ENCODE measurements around the gene IVNS1ABP. TPM values are rescaled to one million over a fixed set of nuclear protein-coding genes. Genes with fewer than 3 reads are reported as not detected.

IVNS1ABP gene
- total RNA-seq, 1 donor from 2014 or later = 167 TPM

DNA sequence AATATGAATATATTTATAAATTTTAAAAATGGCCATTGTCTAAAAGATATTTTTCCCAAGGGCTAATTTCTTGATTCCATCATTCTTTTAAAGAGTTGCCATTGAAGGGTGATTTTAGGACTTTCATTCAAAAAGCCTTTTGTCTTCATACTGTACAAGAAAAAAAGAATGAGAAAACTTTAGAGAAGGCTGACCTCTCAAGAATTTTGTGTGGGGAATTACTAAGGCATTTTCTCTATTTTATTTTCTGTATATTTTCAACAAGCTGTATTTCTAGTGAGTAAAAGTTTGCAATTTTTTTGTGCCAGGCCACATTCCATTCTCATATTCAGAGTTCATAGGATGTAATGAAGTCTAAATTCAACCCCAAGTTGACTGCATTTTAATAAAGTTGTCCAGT is 49.3 kb downstream of the IVNS1ABP start:
- H3K27ac Mint-ChIP-seq = no peak overlapping the region

DNA sequence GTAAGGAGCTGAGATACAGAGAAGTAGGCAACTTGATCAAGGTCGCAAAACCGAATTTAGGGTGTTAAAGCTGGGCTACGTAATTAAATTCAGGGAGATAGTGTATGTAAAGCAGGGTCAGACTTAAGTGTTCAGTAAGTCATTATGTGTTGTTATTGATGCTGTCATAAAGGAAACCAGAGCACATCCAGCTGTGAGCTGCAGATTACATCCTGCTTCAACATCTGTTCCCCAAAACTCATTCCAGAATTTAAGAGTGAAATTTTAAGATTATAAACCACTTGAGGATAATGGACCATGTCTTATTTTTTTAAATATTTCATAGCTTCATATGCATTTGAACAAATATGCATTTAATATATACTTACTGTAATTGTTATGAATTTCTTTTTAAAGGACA is 49.7 kb downstream of the IVNS1ABP start:
- no peaks in the 10 kb centered on the region for H3K9me3 Mint-ChIP-seq
- no peaks in the 10 kb centered on the region for H3K27me3 Mint-ChIP-seq (ENCODE audit: low read depth)
- H3K4me1 Mint-ChIP-seq = peaks cover 6% of the 10 kb centered on the region
- H3K4me3 Mint-ChIP-seq = no peak overlapping the region
- no peak overlapping the region for H3K27ac Mint-ChIP-seq
- TF ChIP-seq, protein P1, sequence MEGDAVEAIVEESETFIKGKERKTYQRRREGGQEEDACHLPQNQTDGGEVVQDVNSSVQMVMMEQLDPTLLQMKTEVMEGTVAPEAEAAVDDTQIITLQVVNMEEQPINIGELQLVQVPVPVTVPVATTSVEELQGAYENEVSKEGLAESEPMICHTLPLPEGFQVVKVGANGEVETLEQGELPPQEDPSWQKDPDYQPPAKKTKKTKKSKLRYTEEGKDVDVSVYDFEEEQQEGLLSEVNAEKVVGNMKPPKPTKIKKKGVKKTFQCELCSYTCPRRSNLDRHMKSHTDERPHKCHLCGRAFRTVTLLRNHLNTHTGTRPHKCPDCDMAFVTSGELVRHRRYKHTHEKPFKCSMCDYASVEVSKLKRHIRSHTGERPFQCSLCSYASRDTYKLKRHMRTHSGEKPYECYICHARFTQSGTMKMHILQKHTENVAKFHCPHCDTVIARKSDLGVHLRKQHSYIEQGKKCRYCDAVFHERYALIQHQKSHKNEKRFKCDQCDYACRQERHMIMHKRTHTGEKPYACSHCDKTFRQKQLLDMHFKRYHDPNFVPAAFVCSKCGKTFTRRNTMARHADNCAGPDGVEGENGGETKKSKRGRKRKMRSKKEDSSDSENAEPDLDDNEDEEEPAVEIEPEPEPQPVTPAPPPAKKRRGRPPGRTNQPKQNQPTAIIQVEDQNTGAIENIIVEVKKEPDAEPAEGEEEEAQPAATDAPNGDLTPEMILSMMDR (IDR thresholded peaks at IDR 0.05; ENCODE audit: unreplicated experiment) = no peak
- H3K36me3 Mint-ChIP-seq = no peaks in the 10 kb centered on the region
- no peak for DNase-seq (ENCODE audit: low spot score in 2 of 2, unreplicated experiment in 2 of 2)

More for the DNA sequence above, 49.3 kb downstream of the IVNS1ABP start:
- Mint-ChIP-seq H3K27me3 (ENCODE audit: low read depth) (no peaks in the 10 kb centered on the region), H3K4me1 (peaks cover 6% of the 10 kb centered on the region), H3K36me3 (no peaks in the 10 kb centered on the region), H3K9me3 (no peaks in the 10 kb centered on the region), H3K4me3 (no peak overlapping the region)
- TF ChIP-seq, protein P1 (IDR thresholded peaks at IDR 0.05; ENCODE audit: unreplicated experiment) = no peak
- DNase-seq (ENCODE audit: low spot score in 2 of 2, unreplicated experiment in 2 of 2) = no peak

DNA sequence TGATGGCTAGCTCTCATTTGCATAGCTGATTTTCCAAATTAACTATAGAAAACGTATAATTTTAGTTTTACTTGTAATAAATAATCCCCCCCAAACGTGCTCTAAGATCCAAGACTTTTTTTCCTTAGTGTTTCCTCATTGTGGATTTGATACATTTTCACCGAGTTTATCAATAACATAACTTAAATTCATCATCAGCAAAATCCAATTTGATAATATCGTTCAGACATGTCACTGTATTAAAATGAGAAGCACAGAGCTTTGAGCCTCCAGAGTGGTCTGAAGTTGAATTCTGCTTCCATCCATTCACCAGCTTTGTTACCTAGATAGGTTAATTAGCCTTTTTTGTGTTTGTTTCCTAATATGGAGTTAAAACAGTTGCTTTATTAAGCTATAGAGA is 51.7 kb downstream of the IVNS1ABP start:
- H3K27me3 Mint-ChIP-seq (ENCODE audit: low read depth) = no peaks in the 10 kb centered on the region
- peaks cover 3% of the 10 kb centered on the region for H3K9me3 Mint-ChIP-seq
- TF ChIP-seq, protein P1 (IDR thresholded peaks at IDR 0.05; ENCODE audit: unreplicated experiment) = no peak
- no peak overlapping the region for H3K4me3 Mint-ChIP-seq
- peaks cover 6% of the 10 kb centered on the region for H3K4me1 Mint-ChIP-seq
- H3K27ac Mint-ChIP-seq = no peak overlapping the region
- no peak for DNase-seq (ENCODE audit: low spot score in 2 of 2, unreplicated experiment in 2 of 2)
- no peaks in the 10 kb centered on the region for H3K36me3 Mint-ChIP-seq

DNA sequence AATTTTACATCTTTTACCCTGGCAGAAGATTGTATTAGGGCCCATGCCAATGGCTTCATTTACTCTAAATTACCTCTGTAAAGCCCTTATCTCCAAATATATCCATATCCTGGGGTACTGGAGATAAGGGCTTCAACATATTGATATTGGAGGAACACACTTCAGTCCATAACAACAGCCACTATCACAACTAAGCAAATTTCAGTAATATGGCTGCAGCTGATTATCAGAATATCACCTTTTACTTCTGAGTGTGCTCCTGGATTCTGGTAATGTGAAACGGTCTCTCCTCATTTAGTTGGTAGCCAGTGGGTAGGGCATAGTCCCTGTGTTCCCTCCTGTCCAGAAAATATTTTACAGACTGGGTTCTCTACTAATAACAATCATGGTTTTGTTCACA is 53.3 kb downstream of the IVNS1ABP start:
- no peak for DNase-seq (ENCODE audit: low spot score in 2 of 2, unreplicated experiment in 2 of 2)
- no peaks in the 10 kb centered on the region for H3K27me3 Mint-ChIP-seq (ENCODE audit: low read depth)
- TF ChIP-seq, protein P1 (IDR thresholded peaks at IDR 0.05; ENCODE audit: unreplicated experiment) = no peak
- peaks cover 12% of the 10 kb centered on the region for H3K4me1 Mint-ChIP-seq
- no peaks in the 10 kb centered on the region for H3K36me3 Mint-ChIP-seq
- no peak overlapping the region for H3K27ac Mint-ChIP-seq
- H3K9me3 Mint-ChIP-seq = peaks cover 3% of the 10 kb centered on the region
- no peak overlapping the region for H3K4me3 Mint-ChIP-seq

DNA sequence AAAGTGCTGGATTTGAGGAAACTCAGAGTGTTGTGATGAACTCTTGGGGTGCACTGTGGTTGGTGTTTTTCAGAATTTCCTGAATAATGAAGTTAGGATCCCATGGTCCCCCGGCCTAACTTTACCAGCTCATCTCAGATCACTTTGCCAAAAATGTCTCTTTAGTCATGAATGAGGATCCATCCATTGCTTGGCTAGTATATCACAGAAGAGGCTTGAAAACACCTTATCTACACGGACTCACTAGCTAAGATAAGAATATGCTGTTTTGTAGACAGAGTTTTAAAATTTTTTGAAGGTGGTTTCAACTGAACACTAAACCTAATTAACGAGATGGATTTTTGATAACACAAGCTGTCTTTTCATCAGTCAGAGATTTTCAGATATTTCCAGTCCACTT is 53.8 kb downstream of the IVNS1ABP start:
- TF ChIP-seq, protein P1 (IDR thresholded peaks at IDR 0.05; ENCODE audit: unreplicated experiment) = no peak
- no peaks in the 10 kb centered on the region for H3K36me3 Mint-ChIP-seq
- no peaks in the 10 kb centered on the region for H3K27me3 Mint-ChIP-seq (ENCODE audit: low read depth)
- H3K9me3 Mint-ChIP-seq = peaks cover 3% of the 10 kb centered on the region
- no peak overlapping the region for H3K27ac Mint-ChIP-seq
- no peak for DNase-seq (ENCODE audit: low spot score in 2 of 2, unreplicated experiment in 2 of 2)
- no peak overlapping the region for H3K4me3 Mint-ChIP-seq
- peaks cover 16% of the 10 kb centered on the region for H3K4me1 Mint-ChIP-seq

DNA sequence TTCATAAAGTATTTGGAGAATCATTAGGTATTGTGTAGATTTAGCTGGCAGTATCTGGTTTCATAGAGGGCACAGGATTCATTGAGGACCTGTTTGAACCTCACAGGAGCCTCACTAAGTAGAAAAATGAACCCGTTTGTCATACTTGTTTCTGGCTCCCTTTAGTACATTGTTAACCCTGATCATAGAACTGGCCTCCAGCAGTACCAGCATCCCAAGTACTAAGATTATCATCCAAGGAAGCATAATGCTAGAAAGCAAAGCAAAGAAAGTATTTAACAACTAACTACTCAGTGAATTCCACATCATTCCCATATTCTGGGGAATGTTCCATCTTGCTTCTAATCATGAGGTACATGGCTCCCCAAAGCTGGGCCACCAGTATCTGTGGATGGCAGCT is 54.9 kb downstream of the IVNS1ABP start:
- no peak overlapping the region for H3K27ac Mint-ChIP-seq
- H3K9me3 Mint-ChIP-seq = peaks cover 3% of the 10 kb centered on the region
- no peak overlapping the region for H3K4me3 Mint-ChIP-seq
- no peaks in the 10 kb centered on the region for H3K27me3 Mint-ChIP-seq (ENCODE audit: low read depth)
- no peak for DNase-seq (ENCODE audit: low spot score in 2 of 2, unreplicated experiment in 2 of 2)
- H3K36me3 Mint-ChIP-seq = no peaks in the 10 kb centered on the region
- TF ChIP-seq, protein P1 (IDR thresholded peaks at IDR 0.05; ENCODE audit: unreplicated experiment) = no peak
- H3K4me1 Mint-ChIP-seq = peaks cover 21% of the 10 kb centered on the region

All from mesothelial cell of epicardium (in vitro differentiated cells).